ENCODE data around the gene VTI1A. TPM values are rescaled to one million over a fixed set of nuclear protein-coding genes. Genes with fewer than 3 reads are reported as not detected.

VTI1A gene
- total RNA-seq, 1 donor from 2014 or later: 26.3 TPM

DNA sequence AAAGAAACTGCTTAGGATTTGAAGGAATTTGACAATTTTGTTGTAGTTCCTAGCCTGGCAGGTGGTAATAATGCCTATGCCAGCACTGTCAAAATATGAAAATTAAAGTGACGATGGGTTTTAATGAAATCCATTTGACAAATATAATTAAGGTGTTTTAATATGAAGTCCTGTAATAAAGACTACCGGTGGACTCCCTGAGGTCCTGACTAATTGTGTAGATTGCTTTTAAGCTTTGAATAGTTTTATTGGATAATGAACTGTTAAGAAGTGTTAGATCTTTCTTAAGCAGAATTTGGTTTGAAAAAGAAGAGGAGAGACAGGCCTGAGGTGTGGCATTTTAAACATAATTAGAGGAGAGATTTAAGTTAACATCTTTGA, 197.2 kb downstream of the VTI1A start:
- no peak for DNase-seq (ENCODE audit: extremely low spot score, unreplicated experiment)
- TF ChIP-seq, protein P1, sequence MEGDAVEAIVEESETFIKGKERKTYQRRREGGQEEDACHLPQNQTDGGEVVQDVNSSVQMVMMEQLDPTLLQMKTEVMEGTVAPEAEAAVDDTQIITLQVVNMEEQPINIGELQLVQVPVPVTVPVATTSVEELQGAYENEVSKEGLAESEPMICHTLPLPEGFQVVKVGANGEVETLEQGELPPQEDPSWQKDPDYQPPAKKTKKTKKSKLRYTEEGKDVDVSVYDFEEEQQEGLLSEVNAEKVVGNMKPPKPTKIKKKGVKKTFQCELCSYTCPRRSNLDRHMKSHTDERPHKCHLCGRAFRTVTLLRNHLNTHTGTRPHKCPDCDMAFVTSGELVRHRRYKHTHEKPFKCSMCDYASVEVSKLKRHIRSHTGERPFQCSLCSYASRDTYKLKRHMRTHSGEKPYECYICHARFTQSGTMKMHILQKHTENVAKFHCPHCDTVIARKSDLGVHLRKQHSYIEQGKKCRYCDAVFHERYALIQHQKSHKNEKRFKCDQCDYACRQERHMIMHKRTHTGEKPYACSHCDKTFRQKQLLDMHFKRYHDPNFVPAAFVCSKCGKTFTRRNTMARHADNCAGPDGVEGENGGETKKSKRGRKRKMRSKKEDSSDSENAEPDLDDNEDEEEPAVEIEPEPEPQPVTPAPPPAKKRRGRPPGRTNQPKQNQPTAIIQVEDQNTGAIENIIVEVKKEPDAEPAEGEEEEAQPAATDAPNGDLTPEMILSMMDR (IDR thresholded peaks at IDR 0.05): no peak
- Mint-ChIP-seq H3K36me3 (ENCODE audit: unreplicated experiment) (peaks cover 2% of the 10 kb centered on the region), H3K4me3 (ENCODE audit: unreplicated experiment) (no peak overlapping the region), H3K9me3 (ENCODE audit: unreplicated experiment) (no peaks in the 10 kb centered on the region), H3K27me3 (ENCODE audit: unreplicated experiment) (no peaks in the 10 kb centered on the region), H3K4me1 (ENCODE audit: unreplicated experiment) (no peaks in the 10 kb centered on the region), H3K27ac (ENCODE audit: unreplicated experiment) (no peak overlapping the region)

DNA sequence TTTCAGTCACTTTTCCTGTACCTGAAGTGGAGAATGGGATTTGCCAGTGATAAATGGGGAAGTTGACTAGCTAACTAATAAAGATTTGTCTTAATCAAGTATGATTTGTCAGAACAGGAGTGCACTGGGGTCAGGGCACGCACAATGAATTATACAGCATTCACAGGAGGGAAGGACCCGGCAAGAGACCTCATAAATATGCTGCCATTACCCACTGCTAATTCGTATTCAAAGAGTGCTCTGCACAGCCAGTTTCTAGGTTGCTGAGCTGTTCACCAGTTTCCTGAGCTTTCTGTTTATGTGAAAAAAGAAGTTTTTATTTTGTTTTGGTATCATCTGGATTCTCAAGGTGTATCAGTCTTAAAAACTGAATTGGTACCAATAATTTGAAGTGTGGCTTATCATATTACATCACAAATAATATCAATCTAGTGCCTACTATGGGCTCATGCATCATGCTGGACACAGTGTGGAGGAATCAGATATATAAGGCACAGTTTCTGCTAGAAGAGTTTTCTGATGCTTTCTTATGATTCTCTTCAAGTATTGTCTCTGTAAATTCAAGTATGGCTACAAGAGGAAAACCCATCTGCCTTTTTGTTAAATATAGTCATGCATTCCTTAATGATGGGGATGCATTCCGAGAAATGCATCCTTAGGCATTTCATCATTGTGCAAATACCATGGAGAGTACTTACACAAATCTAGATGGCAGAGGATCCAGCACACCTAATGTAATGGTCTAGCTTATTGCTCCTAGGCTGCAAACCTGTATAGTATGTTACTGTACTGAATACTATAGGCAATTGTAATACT, 202.2 kb downstream of the VTI1A start:
- Mint-ChIP-seq H3K36me3 (ENCODE audit: unreplicated experiment) (peaks cover 2% of the 10 kb centered on the region), H3K27ac (ENCODE audit: unreplicated experiment) (no peak overlapping the region), H3K4me1 (ENCODE audit: unreplicated experiment) (peaks cover 8% of the 10 kb centered on the region), H3K4me3 (ENCODE audit: unreplicated experiment) (no peak overlapping the region), H3K27me3 (ENCODE audit: unreplicated experiment) (no peaks in the 10 kb centered on the region), H3K9me3 (ENCODE audit: unreplicated experiment) (no peaks in the 10 kb centered on the region)
- DNase-seq (ENCODE audit: extremely low spot score, unreplicated experiment): no peak
- TF ChIP-seq, protein P1 (IDR thresholded peaks at IDR 0.05): no peak

DNA sequence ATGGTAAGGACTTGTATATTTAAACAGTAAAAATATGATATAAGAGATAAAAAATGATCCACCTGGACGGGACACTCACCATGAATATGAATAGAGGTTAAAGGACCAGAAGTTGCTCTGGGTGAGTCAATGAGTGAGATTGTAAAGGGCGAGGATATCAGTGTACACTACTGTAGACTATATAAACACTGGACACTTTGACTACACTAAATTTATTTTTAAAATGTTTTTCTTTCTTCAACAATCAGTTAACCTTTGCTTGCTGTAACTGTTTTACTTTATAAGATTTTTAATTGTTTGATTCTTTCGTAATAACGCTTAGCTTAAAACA, 202.8 kb downstream of the VTI1A start:
- TF ChIP-seq, protein P1 (IDR thresholded peaks at IDR 0.05): no peak
- H3K9me3 Mint-ChIP-seq (ENCODE audit: unreplicated experiment): no peaks in the 10 kb centered on the region
- no peak for DNase-seq (ENCODE audit: extremely low spot score, unreplicated experiment)
- peaks cover 8% of the 10 kb centered on the region for H3K4me1 Mint-ChIP-seq (ENCODE audit: unreplicated experiment)
- H3K27me3 Mint-ChIP-seq (ENCODE audit: unreplicated experiment): no peaks in the 10 kb centered on the region
- no peak overlapping the region for H3K27ac Mint-ChIP-seq (ENCODE audit: unreplicated experiment)
- H3K36me3 Mint-ChIP-seq (ENCODE audit: unreplicated experiment): peaks cover 2% of the 10 kb centered on the region
- H3K4me3 Mint-ChIP-seq (ENCODE audit: unreplicated experiment): no peak overlapping the region

DNA sequence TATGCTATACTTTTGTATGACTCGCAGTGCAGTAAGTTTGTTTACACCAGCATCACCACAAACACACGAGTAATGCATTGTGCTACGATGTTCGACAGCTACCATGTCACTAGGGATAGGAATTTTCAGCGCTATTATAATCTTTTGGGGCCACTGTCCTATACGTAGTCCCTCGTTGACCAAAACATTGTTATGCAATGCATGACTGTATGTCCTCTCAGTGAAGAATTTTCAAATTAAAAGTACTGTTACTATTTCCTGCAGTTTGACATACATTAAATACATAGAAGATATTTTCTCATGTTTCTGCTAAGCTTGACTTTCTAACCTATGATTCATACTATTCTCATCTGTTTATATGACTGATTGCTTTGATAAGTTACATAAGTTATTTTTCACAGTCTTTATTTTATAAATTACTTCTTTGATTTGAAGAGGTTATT, 203.6 kb downstream of the VTI1A start:
- no peak for DNase-seq (ENCODE audit: extremely low spot score, unreplicated experiment)
- H3K4me1 Mint-ChIP-seq (ENCODE audit: unreplicated experiment): peaks cover 8% of the 10 kb centered on the region
- H3K36me3 Mint-ChIP-seq (ENCODE audit: unreplicated experiment): peaks cover 2% of the 10 kb centered on the region
- no peak overlapping the region for H3K27ac Mint-ChIP-seq (ENCODE audit: unreplicated experiment)
- no peaks in the 10 kb centered on the region for H3K27me3 Mint-ChIP-seq (ENCODE audit: unreplicated experiment)
- no peak overlapping the region for H3K4me3 Mint-ChIP-seq (ENCODE audit: unreplicated experiment)
- no peaks in the 10 kb centered on the region for H3K9me3 Mint-ChIP-seq (ENCODE audit: unreplicated experiment)
- TF ChIP-seq, protein P1 (IDR thresholded peaks at IDR 0.05): no peak

DNA sequence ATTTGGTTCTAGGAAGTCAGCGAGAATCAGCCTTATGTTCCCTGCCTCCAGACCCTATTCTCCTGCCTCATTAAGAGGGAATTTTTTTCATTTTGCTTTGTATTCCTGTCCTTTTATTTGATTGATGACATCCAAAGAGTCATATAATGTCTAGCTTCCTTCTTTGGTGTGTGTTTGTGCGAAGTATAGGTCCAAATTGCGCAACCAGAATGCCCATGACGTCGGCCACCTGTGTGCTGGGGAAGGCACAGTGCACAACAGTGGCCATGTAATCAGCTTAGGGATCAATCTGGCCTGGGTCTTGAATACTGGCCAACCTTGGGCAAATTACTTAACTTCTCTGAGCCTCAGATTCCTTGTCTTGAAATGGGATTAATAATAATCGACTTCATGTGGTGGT, 206.2 kb downstream of the VTI1A start:
- DNase-seq (ENCODE audit: extremely low spot score, unreplicated experiment): no peak
- peaks cover 9% of the 10 kb centered on the region for H3K4me1 Mint-ChIP-seq (ENCODE audit: unreplicated experiment)
- no peaks in the 10 kb centered on the region for H3K27me3 Mint-ChIP-seq (ENCODE audit: unreplicated experiment)
- TF ChIP-seq, protein P1 (IDR thresholded peaks at IDR 0.05): no peak
- H3K4me3 Mint-ChIP-seq (ENCODE audit: unreplicated experiment): no peak overlapping the region
- no peaks in the 10 kb centered on the region for H3K36me3 Mint-ChIP-seq (ENCODE audit: unreplicated experiment)
- H3K27ac Mint-ChIP-seq (ENCODE audit: unreplicated experiment): no peak overlapping the region
- no peaks in the 10 kb centered on the region for H3K9me3 Mint-ChIP-seq (ENCODE audit: unreplicated experiment)

Data from osteocyte (in vitro differentiated cells).